Fibroblast of mammary gland (primary cell): ENCODE data around the gene ADH1C.
"Not testable (repeated sequence)": the region's sequence is repeated elsewhere in the genome, so short reads cannot be mapped to it uniquely, and the experiment has no call there.

Experiments
- DNase-seq: peaks from one replicate; pipeline ENCODE4 v3.0.0-alpha.2; 2010; ENCODE audit warnings: low read depth
- H3K4me3 ChIP-seq: 2 replicates; pipeline ENCODE4 v1.5.1; 2011; ENCODE audit warnings: low read depth, mild to moderate bottlenecking, low read length, moderate library complexity; ENCODE audit not compliant: control insufficient read depth
- TF ChIP-seq, protein P1 (sequence below): conservative IDR thresholded peaks from 2 replicates; pipeline ENCODE4 v1.5.1; 2011; ENCODE audit warnings: low read depth, low read length, inconsistent platforms; ENCODE audit not compliant: control insufficient read depth, insufficient read depth

ADH1C gene

DNA sequence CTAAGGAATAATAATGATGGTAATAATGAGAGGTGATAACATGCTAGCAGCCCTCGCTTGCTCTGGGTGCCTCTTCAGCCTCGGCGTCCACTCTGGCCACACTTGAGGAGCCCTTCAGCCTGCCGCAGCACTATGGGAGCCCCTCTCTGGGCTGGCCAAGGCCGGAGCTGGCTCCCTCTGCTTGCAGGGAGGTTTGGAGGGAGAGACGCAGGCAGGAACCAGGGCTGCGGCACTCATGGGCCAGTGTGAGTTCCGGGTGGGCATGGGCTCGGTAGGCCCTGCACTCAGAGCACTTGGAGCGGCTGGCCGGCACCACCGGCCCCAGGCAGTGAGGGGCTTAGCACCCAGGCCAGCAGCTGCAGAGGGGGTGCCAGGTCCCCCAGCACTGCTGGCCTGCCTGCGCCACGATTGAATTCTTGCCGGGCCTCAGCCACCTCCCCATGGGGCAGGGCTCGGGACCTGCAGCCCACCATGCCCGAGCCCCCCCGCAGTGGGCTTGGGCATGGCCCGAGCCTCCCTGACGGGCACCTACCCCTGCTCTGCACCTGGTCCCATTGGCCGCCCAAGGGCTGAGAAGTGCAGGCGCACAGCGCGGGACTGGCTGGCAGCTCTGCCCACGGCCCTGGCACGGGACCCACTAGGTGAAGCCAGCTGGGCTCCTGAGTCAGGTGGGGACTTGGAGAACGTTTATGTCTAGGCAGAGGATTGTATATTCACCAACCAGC lies 7.1 kb upstream of the ADH1C start:
- TF ChIP-seq, protein P1, sequence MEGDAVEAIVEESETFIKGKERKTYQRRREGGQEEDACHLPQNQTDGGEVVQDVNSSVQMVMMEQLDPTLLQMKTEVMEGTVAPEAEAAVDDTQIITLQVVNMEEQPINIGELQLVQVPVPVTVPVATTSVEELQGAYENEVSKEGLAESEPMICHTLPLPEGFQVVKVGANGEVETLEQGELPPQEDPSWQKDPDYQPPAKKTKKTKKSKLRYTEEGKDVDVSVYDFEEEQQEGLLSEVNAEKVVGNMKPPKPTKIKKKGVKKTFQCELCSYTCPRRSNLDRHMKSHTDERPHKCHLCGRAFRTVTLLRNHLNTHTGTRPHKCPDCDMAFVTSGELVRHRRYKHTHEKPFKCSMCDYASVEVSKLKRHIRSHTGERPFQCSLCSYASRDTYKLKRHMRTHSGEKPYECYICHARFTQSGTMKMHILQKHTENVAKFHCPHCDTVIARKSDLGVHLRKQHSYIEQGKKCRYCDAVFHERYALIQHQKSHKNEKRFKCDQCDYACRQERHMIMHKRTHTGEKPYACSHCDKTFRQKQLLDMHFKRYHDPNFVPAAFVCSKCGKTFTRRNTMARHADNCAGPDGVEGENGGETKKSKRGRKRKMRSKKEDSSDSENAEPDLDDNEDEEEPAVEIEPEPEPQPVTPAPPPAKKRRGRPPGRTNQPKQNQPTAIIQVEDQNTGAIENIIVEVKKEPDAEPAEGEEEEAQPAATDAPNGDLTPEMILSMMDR: no peak
- no peak for DNase-seq
- H3K4me3 ChIP-seq: no peak overlapping the region

DNA sequence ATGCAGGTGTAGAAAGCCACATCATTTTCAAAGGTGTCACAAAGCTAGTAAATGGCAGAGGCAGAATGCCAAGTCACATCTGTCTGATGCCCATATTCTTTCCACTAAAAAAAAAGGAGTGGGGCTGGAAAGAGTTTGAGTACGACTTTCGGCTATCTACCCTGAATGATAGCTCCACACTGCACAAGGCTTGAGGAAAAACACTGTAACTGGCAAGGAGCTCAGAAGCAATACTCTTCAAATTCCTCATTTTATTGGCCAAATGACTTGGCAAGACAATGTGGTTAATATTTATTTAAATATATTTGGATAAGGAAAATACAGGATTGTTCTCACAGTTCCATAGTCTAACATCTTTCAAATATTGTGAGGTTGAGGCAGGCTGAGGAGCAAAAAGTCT lies 5.4 kb upstream of the ADH1C start:
- H3K4me3 ChIP-seq: no peak overlapping the region
- TF ChIP-seq, protein P1: no peak
- DNase-seq: no peak

DNA sequence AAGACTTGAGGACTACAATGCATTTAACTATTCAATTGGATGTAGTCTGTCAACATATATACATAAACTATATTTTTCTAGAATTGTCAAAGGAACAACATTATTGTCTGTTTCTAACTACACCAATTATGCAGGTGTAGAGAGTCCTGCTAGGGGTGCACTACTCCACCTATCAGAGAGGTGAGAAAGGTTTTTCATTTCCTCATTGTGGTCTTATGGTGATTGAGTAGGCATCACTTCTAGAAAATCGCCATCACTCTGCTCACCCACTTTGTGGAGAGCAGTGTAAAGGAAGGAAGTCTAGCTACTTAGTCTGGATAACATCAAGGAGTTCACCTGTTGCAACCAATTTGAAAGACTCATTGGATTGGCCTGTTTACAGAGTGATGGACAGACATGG lies 4.4 kb upstream of the ADH1C start:
- H3K4me3 ChIP-seq: no peak overlapping the region
- no peak for DNase-seq
- TF ChIP-seq, protein P1: no peak

DNA sequence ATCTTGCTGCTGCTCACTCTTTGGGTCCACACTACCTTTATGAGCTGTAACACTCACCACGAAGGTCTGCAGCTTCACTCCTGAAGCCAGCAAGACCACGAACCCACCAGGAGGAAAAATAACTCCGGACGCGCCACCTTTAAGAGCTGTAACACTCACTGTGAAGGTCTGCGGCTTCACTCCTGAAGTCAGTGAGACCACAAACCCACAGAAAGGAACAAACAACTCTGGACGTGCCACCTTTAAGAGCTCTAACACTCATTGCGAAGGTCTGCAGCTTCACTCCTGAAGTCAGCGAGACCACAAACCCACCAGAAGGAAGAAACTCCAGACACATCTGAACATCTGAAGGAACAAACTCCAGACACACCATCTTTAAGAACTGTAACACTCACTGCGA lies 3.6 kb upstream of the ADH1C start:
- not testable (repeated sequence) for DNase-seq, H3K4me3 ChIP-seq

DNA sequence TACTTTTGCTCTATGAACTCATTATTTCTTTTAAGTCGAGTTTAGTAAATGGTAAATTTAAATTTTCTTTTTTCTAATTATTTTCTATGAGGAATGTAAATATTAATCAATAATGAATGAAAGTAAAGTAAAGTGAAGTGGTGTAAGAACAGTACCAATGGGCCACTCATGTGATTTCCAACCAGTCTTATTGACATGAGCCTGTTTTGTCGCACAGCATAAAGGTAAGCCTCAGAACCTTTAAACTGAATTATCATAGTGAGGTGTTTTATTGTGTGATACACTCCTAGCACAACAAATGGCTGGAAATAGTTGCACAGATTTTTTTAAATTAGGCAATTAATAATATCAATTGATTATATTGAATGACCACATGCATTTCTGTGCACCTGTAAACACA lies 1.1 kb downstream of the ADH1C start:
- TF ChIP-seq, protein P1: no peak
- no peak overlapping the region for H3K4me3 ChIP-seq
- DNase-seq: no peak

DNA sequence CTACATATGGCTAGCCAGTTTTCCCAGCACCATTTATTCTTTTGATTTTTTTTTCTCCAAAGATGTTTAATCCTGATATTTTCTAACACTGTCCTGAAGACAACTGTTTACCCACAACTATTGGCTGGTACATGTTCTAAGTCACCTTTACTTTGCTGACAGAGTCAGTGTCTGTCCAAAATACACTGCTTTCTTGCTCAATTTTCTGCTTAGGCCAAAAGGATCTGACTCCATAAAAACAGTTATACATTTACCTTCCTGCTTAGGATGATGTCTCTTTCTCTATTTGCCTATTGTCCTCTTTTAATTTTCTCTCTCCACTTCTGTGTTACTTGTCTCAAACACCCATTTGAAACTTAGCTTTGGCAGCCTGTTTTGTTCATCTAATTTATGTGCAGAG lies 3.2 kb downstream of the ADH1C start:
- TF ChIP-seq, protein P1: no peak
- H3K4me3 ChIP-seq: no peak overlapping the region
- no peak for DNase-seq

DNA sequence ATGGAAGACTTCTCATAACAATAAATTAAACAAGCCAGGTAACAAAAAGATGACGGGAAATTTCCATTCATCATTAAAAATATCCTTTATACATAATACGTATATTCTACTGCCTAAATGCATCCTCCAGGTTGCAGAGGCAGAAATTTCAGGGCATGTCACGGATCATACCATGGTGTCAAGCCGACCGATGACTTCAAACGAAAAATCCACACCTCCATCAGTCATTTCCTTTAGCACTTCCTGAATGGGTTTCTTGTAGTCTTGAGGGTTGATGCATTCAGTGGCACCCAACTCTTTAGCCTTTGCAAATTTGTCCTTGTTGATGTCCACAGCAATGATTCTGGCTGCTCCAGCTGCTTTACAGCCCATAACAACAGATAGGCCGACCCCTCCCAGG lies 9.9 kb downstream of the ADH1C start:
- DNase-seq, H3K4me3 ChIP-seq: not testable (repeated sequence)

DNA sequence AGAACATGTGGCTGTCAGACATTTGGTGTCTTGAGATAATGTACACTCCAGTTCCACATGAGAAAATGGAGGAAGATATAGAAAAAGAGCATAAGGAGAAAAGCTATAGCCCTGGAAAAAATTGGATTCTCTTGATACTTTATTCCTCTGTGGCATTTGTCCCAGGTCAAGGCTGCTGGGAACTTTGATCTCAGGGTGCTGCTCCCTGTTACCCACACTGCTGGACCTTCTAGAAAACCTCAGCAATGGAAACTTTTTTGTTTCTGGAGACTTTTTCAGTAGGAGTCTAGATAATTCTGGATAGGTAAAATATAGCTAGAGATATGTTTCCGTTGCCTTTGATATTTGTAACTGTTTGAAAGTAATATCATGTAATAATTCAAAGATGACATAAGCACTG lies 11.1 kb downstream of the ADH1C start:
- no peak overlapping the region for H3K4me3 ChIP-seq
- TF ChIP-seq, protein P1: no peak
- no peak for DNase-seq
